GM12875 (cell line): ENCODE measurements around the gene WDR1.

Experiments
- H3K4me3 ChIP-seq: one replicate; pipeline ENCODE4 v1.5.1; 2011; ENCODE audit warnings: low read depth, low read length, control low read depth
- CTCF ChIP-seq: IDR thresholded peaks from 2 replicates; pipeline ENCODE4 v1.5.1; 2011; ENCODE audit warnings: low read depth, mild to moderate bottlenecking, control low read depth, inconsistent platforms, low read length, moderate library complexity, borderline replicate concordance; ENCODE audit not compliant: insufficient read depth

The WDR1 gene

GRCh38 chr4:10102474-10103332, 13.9 kb downstream of the WDR1 start:
- no peak overlapping the region for H3K4me3 ChIP-seq
- no peak for TF ChIP-seq CTCF

- H3K4me3 ChIP-seq, result no peak overlapping the region
- no peak for TF ChIP-seq CTCF
Observed at GRCh38 chr4:10101671-10102473, 14.7 kb downstream of the WDR1 start.

GRCh38 chr4:10100734-10101216, 15.8 kb downstream of the WDR1 start:
- TF ChIP-seq CTCF, result no peak
- H3K4me3 ChIP-seq, result no peak overlapping the region

- H3K4me3 ChIP-seq, result no peak overlapping the region
- TF ChIP-seq CTCF, result no peak
Observed at GRCh38 chr4:10099499-10100325, 16.9 kb downstream of the WDR1 start.

- TF ChIP-seq CTCF, result no peak
- H3K4me3 ChIP-seq, result no peak overlapping the region
Observed at GRCh38 chr4:10098780-10099160, 17.8 kb downstream of the WDR1 start.

- H3K4me3 ChIP-seq, result no peak overlapping the region
- TF ChIP-seq CTCF, result no peak
Observed at GRCh38 chr4:10097906-10098779, 18.5 kb downstream of the WDR1 start.
